GM03348 (cell line): ENCODE data around the gene CLEC1B.
"Not testable (repeated sequence)": the region's sequence is repeated elsewhere in the genome, so short reads cannot be mapped to it uniquely, and the experiment has no call there.

Experiments
- DNase-seq: peaks from one replicate; pipeline ENCODE4 v3.0.0; 2012; ENCODE audit warnings: low spot score

Gene CLEC1B

GRCh38 chr12:9974731-9975130, 24.2 kb downstream of the CLEC1B start:
- DNase-seq: not testable (repeated sequence)

DNA sequence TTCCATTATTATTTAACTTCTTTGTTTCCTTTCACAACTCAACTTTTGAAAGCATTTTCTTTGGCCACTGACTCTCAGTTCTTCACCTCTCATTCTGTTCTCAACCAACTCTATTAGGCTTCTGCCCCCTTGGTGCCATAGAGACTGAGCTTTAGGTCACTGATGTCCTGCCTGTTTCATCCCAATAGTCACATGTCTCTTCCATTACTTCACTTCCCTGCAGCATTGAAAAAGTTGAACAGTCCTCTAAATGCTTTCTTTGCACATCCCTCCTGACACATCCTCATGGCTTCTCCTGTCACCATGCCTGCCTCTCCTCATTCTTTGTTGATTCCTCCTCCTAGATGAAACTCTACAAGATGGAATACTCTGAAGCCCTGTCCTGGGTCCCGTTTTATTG, 25.0 kb downstream of the CLEC1B start:
- no peak for DNase-seq

DNA sequence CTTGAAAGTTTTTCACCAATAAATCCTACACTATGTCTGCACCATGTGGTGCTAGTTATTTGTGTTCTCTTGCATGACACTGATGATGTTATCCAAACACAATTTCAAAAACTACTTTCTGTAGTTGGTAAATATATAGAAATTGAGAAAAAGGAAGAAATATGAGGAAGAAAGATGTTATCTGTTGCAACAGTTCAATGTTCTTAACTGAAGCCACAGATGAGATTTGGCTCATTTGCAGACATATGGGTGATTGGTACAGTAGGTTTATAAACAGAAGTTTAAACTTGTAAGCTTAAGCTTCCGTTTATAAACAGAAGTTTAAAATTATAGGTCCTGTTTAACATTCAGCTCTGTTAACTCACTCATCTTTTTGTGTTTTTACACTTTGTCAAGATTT, 27.7 kb downstream of the CLEC1B start, which contains the start of gene CLEC12A:
CLEC12A (plus strand) TSS at position 229 of the 400 bp plus-strand sequence. CDS start 188 bp downstream, outside the sequence.
- no peak for DNase-seq

GRCh38 chr12:9969673-9970072, 29.2 kb downstream of the CLEC1B start:
- no peak for DNase-seq

DNA sequence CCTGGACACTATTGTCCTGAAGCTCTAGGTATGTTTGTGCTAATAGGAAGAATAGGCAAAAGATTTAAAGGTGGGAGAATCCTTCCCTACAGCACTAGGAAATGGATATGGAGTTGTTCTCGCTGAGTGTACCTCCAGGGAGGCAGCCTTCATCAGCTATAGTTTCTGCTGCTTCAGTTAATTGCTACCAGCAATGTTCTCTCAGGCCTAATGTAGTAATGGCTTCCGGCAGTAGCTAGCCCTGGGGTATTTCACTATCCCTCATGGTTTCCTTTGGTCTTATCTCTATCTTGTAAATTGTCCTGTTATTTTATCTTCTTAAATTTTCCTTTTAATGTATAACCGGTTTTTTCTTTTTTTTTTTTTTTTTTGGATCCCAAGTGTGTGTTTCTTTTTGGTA, 37.0 kb downstream of the CLEC1B start:
- no peak for DNase-seq

- no peak for DNase-seq
These were observed 37.8 kb downstream of the CLEC1B start for GRCh38 chr12:9961106-9961505.

- no peak for DNase-seq
These were observed 38.3 kb downstream of the CLEC1B start for GRCh38 chr12:9960590-9960989.

GRCh38 chr12:9957834-9958233, 41.1 kb downstream of the CLEC1B start:
- DNase-seq: no peak

GRCh38 chr12:9952954-9953729, 45.8 kb downstream of the CLEC1B start:
- not testable (repeated sequence) for DNase-seq

GRCh38 chr12:9951026-9951675, 47.8 kb downstream of the CLEC1B start:
- DNase-seq: no peak

DNA sequence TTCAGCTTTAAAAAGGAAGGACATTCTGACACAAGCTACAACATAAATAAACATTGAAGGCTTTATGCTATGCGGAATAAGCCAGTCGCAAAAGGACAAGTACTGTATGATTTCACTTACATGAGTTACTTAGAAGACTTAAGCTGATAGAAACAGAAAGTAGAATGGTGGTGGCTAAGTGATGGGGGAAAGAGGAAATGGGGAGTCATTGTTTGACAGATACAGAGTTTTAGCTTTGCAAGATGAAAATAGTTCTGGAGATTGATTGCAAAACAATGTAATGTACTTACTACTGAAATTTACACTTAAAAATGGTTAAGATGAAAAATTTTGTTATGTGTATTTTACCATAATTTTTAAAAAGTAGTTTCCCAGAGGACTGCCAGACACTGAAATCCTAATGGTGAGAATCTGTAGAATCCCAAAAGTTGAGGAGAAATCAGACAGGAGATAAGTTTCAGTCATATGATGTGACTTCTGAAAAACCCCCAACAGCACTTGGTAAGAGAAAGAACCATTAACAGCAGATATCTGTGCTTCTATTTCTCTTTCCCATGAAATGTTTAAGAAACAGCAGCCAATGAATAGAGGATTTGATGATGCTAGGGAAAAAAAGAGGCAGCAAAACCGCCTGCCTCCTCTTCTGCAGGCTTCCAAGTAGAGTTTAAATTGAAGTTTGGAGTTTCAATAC, 50.2 kb downstream of the CLEC1B start:
- DNase-seq: no peak

- DNase-seq: no peak
These were observed 51.2 kb downstream of the CLEC1B start for GRCh38 chr12:9947674-9948073.

DNA sequence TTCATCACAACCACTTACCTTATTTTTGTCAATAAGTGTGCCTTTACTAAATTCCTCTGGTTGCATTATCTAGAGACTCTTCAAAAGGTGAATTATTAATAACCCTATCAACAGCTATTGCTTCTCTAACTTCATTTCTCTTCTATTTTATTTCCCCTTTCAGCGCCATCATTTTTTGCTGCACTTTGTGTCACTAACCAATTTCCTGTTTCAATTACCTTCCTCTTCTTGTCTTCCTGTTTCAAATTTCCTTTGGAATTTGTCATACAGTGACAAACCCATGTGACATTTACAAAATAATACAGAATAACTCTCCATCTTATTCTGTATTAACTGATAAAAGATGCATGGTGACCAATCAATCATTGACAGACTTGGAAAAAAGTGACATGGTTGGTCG, 54.5 kb downstream of the CLEC1B start:
- no peak for DNase-seq

DNA sequence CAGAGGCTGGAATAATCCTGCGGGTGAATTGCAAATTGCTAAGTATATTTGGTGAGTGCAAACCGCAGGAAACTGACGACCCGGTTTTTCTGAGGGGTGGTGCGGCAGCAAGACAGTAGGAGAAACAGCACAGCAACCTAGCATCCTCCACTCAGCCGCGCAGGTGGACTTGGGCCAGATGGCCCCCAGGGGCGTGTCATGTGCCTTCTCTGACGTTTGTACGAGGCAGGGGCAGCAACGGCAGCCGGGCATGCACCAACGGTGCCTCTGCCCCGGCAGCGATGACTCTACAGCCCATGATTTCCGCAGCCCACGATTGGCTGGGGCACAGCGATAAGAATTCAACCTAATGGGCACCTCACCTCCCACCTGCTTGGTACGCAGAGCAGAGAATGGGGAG, 55.7 kb downstream of the CLEC1B start:
- DNase-seq: no peak
